H1 (cell line): ENCODE measurements around the gene TPO. TPM values are rescaled to one million over a fixed set of nuclear protein-coding genes. Genes with fewer than 3 reads are reported as not detected.

Experiments used
- CTCF ChIA-PET: fragments of 300-600 bp; sonication (Branson Sonifier 250); formaldehyde crosslinking; loops from one replicate; lab custom pipeline; 2021; ENCODE audit not compliant: partially characterized antibody; lab: Charles Lee
- POLR2A ChIA-PET: fragments of 300-600 bp; sonication (Branson Sonifier 250); formaldehyde crosslinking; loops from one replicate; lab custom pipeline; 2021; ENCODE audit warnings: inconsistent platforms; ENCODE audit not compliant: partially characterized antibody; lab: Charles Lee
- DNase-seq, 2 experiments: peaks; one replicate each; pipeline versions ENCODE4 v3.0.0 to v3.0.0-alpha.2; 2010 to 2022; ENCODE audit warnings: low spot score in 2 of 2, low read depth in 1 of 2, mixed read lengths in 1 of 2
- FAIRE-seq: peaks from 2 replicates; lab custom pipeline; 2011; peaks lifted over from hg19 to GRCh38; lab: Jason Lieb, UNC
- H2AFZ ChIP-seq: 2 replicates; pipeline ENCODE4 v1.8.1; 2012; ENCODE audit warnings: low read length, inconsistent platforms
- H2AK5ac ChIP-seq: 2 replicates; pipeline ENCODE4 v1.6.1; 2013; ENCODE audit warnings: low read depth, low read length
- H2BK120ac ChIP-seq: replicated peaks from 2 replicates; pipeline ENCODE3; 2013; ENCODE audit warnings: low read depth, low read length, inconsistent platforms
- H2BK12ac ChIP-seq: 2 replicates; pipeline ENCODE4 v1.6.1; 2013; ENCODE audit warnings: low read depth, low read length
- H2BK15ac ChIP-seq: 2 replicates; pipeline ENCODE4 v1.6.1; 2013; ENCODE audit warnings: low read length
- H2BK20ac ChIP-seq: 2 replicates; pipeline ENCODE4 v1.6.1; 2013; ENCODE audit warnings: low read length
- H2BK5ac ChIP-seq: 2 replicates; pipeline ENCODE4 v1.6.1; 2013; ENCODE audit warnings: low read depth, low read length
- H3K14ac ChIP-seq: 2 replicates; pipeline ENCODE4 v1.6.1; 2013; ENCODE audit warnings: inconsistent platforms; ENCODE audit not compliant: insufficient read length
- H3K18ac ChIP-seq: 2 replicates; pipeline ENCODE4 v1.6.1; 2013; ENCODE audit warnings: low read length; ENCODE audit errors: extremely low read depth
- H3K23ac ChIP-seq: 2 replicates; pipeline ENCODE4 v1.6.1; 2013; ENCODE audit warnings: inconsistent platforms; ENCODE audit not compliant: insufficient read length
- H3K23me2 ChIP-seq: 2 replicates; pipeline ENCODE4 v1.6.1; 2013; ENCODE audit warnings: low read depth, low read length
- H3K27ac ChIP-seq: 2 replicates; pipeline ENCODE4 v1.6.1; 2011; ENCODE audit warnings: low read depth, low read length, inconsistent platforms
- H3K27me3 ChIP-seq, 4 experiments: replicated peaks in 1 of 4; 1 replicate in 1 of 4; 2 replicates in 3 of 4; pipeline versions ENCODE4 v1.6.1 to v1.8.1; 2011 to 2013; ENCODE audit warnings: low read length in 3 of 4, mild to moderate bottlenecking in 3 of 4, inconsistent platforms in 2 of 4, mixed read lengths in 2 of 4, moderate library complexity in 1 of 4; ENCODE audit not compliant: control insufficient read depth in 3 of 4, insufficient read depth in 3 of 4; ENCODE audit errors: extremely low read depth in 1 of 4
- H3K36me3 ChIP-seq, 4 experiments: 2 replicates each; pipeline versions ENCODE4 v1.6.1 to v1.8.1; 2011 to 2013; ENCODE audit warnings: mild to moderate bottlenecking in 4 of 4, low read length in 3 of 4, moderate library complexity in 2 of 4, control low read depth in 1 of 4, inconsistent platforms in 1 of 4; ENCODE audit not compliant: insufficient read depth in 4 of 4, control insufficient read depth in 2 of 4
- H3K4ac ChIP-seq: replicated peaks from 2 replicates; pipeline ENCODE3; 2013; ENCODE audit warnings: low read length, low read depth, mixed read lengths, inconsistent platforms; ENCODE audit not compliant: insufficient read length
- H3K4me1 ChIP-seq, 4 experiments: replicated peaks in 1 of 4; 1 replicate in 1 of 4; 2 replicates in 3 of 4; pipeline versions ENCODE4 v1.6.1 to v1.8.1; 2011 to 2013; ENCODE audit warnings: low read length in 3 of 4, inconsistent platforms in 2 of 4, mixed read lengths in 1 of 4; ENCODE audit not compliant: insufficient read depth in 4 of 4, control insufficient read depth in 3 of 4
- H3K4me2 ChIP-seq, 2 experiments: 2 replicates each; pipeline versions ENCODE4 v1.6.1 to v1.8.1; 2011 to 2013; ENCODE audit warnings: low read depth in 2 of 2, low read length in 2 of 2, control low read depth in 1 of 2, inconsistent platforms in 1 of 2, mild to moderate bottlenecking in 1 of 2; ENCODE audit not compliant: insufficient read depth in 1 of 2
- H3K4me3 ChIP-seq, 4 experiments: fragments of 200-600, 300-600 bp in 1 of 4; sonication (generic), shearing (Covaris generic), sonication (Bioruptor Twin) in 1 of 4; 2 replicates each; pipeline versions ENCODE4 v1.5.1 to v1.8.1; 2011 to 2016; ENCODE audit warnings: low read length in 4 of 4, low read depth in 3 of 4, control low read depth in 2 of 4, inconsistent platforms in 2 of 4, mild to moderate bottlenecking in 2 of 4, mixed read lengths in 1 of 4, moderate library complexity in 1 of 4; ENCODE audit not compliant: insufficient read depth in 2 of 4; ENCODE audit errors: extremely low read depth in 1 of 4
- H3K56ac ChIP-seq: replicated peaks from 2 replicates; pipeline ENCODE3; 2013; ENCODE audit warnings: low read depth, mild to moderate bottlenecking, mixed read lengths, low read length, inconsistent platforms; ENCODE audit not compliant: insufficient read length
- H3K79me1 ChIP-seq: 2 replicates; pipeline ENCODE4 v1.6.1; 2013; ENCODE audit warnings: low read depth, low read length, control low read depth
- H3K79me2 ChIP-seq, 2 experiments: 2 replicates each; pipeline versions ENCODE4 v1.6.1 to v1.8.1; 2012 to 2013; ENCODE audit warnings: low read length in 2 of 2, mild to moderate bottlenecking in 2 of 2, inconsistent platforms in 1 of 2; ENCODE audit not compliant: insufficient read depth in 2 of 2, control insufficient read depth in 1 of 2
- H3K9ac ChIP-seq, 4 experiments: replicated peaks in 1 of 4; 1 replicate in 1 of 4; 2 replicates in 3 of 4; pipeline versions ENCODE4 v1.6.1 to v1.8.1; 2011 to 2013; ENCODE audit warnings: low read depth in 3 of 4, low read length in 3 of 4, control low read depth in 2 of 4, mild to moderate bottlenecking in 2 of 4, moderate library complexity in 2 of 4, inconsistent platforms in 1 of 4; ENCODE audit errors: extremely low read depth in 1 of 4
- H3K9me3 ChIP-seq, 2 experiments: 2 replicates each; pipeline versions ENCODE4 v1.6.1 to v1.8.1; 2012 to 2013; ENCODE audit warnings: mild to moderate bottlenecking in 2 of 2, moderate library complexity in 2 of 2, control low read depth in 1 of 2, inconsistent platforms in 1 of 2, low read depth in 1 of 2, low read length in 1 of 2, mixed read lengths in 1 of 2; ENCODE audit not compliant: insufficient read depth in 2 of 2
- H4K20me1 ChIP-seq, 2 experiments: replicated peaks in 1 of 2; 2 replicates each; pipeline versions ENCODE3 to v1.8.1; 2011 to 2013; ENCODE audit warnings: inconsistent platforms in 2 of 2, low read length in 2 of 2, mild to moderate bottlenecking in 1 of 2; ENCODE audit not compliant: insufficient read depth in 2 of 2, control insufficient read depth in 1 of 2
- H4K5ac ChIP-seq: 2 replicates; pipeline ENCODE4 v1.6.1; 2013; ENCODE audit warnings: low read length, low read depth, mixed read lengths, inconsistent platforms; ENCODE audit not compliant: insufficient read length
- H4K8ac ChIP-seq: 2 replicates; pipeline ENCODE4 v1.8.0; 2013; ENCODE audit warnings: mild to moderate bottlenecking, moderate library complexity, low read length, inconsistent platforms; ENCODE audit not compliant: insufficient read depth; ENCODE audit errors: extremely low read depth
- H4K91ac ChIP-seq: replicated peaks from 2 replicates; pipeline ENCODE3; 2013; ENCODE audit warnings: low read length, mixed read lengths, inconsistent platforms; ENCODE audit not compliant: insufficient read length
- CBX5 ChIP-seq: fragments of 300-800, 300-1000 bp; sonication (generic); IDR thresholded peaks from 2 replicates; pipeline ENCODE4 v1.7.1; 2016; ENCODE audit warnings: antibody characterized with exemption, low read length, low read depth
- CTBP2 ChIP-seq: IDR thresholded peaks from 2 replicates; pipeline ENCODE4 v1.7.0; 2011; ENCODE audit warnings: borderline replicate concordance, mild to moderate bottlenecking, moderate library complexity, mixed read lengths, low read length; ENCODE audit not compliant: insufficient read depth, insufficient read length
- GABPA ChIP-seq: IDR thresholded peaks from 2 replicates; pipeline ENCODE4 v1.6.1; 2011; ENCODE audit warnings: mild to moderate bottlenecking, low read length, moderate library complexity, borderline replicate concordance; ENCODE audit not compliant: insufficient read depth
- GTF2F1 ChIP-seq: IDR thresholded peaks from 2 replicates; pipeline ENCODE4 v1.6.1; 2012; ENCODE audit warnings: low read depth, low read length, improper control_type of control experiment, borderline replicate concordance
- JUND ChIP-seq: IDR thresholded peaks from 2 replicates; pipeline ENCODE4 v1.6.1; 2011; ENCODE audit warnings: mild to moderate bottlenecking, improper control_type of control experiment, low read length
- KDM1A ChIP-seq: fragments of 200-600, 300-600 bp; sonication (generic); IDR thresholded peaks from 2 replicates; pipeline ENCODE4 v1.7.1; 2016; ENCODE audit warnings: mild to moderate bottlenecking, low read length, borderline replicate concordance
- NRF1 ChIP-seq: IDR thresholded peaks from 2 replicates; pipeline ENCODE4 v1.6.1; 2011; ENCODE audit warnings: mild to moderate bottlenecking, low read depth, low read length, improper control_type of control experiment
- RAD21 ChIP-seq, 2 experiments: IDR thresholded peaks in 1 of 2; conservative IDR thresholded peaks in 1 of 2; 2 replicates each; pipeline ENCODE4 v1.6.1; 2011; ENCODE audit warnings: low read depth in 2 of 2, low read length in 2 of 2, improper control_type of control experiment in 1 of 2, inconsistent platforms in 1 of 2, mild to moderate bottlenecking in 1 of 2, moderate library complexity in 1 of 2
- RFX5 ChIP-seq: IDR thresholded peaks from 2 replicates; pipeline ENCODE4 v1.6.1; 2011; ENCODE audit warnings: low read depth, low read length, improper control_type of control experiment, borderline replicate concordance
- RXRA ChIP-seq: IDR thresholded peaks from 2 replicates; pipeline ENCODE4 v1.6.1; 2011; ENCODE audit warnings: low read depth, mild to moderate bottlenecking, low read length, moderate library complexity; ENCODE audit not compliant: insufficient read depth
- SP2 ChIP-seq: IDR thresholded peaks from 2 replicates; pipeline ENCODE4 v1.6.1; 2012; ENCODE audit warnings: mild to moderate bottlenecking, low read length, inconsistent platforms
- TAF1 ChIP-seq: IDR thresholded peaks from 2 replicates; pipeline ENCODE4 v1.6.1; 2011; ENCODE audit warnings: mild to moderate bottlenecking, low read depth, low read length
- TAF7 ChIP-seq: optimal IDR thresholded peaks from 2 replicates; pipeline ENCODE3; 2011; ENCODE audit warnings: low read depth, mild to moderate bottlenecking, inconsistent platforms, low read length, moderate library complexity, borderline replicate concordance
- TCF12 ChIP-seq: IDR thresholded peaks from 2 replicates; pipeline ENCODE4 v1.6.1; 2011; ENCODE audit warnings: low read depth, mild to moderate bottlenecking, low read length
- YY1 ChIP-seq: IDR thresholded peaks from 2 replicates; pipeline ENCODE4 v1.6.1; 2011; ENCODE audit warnings: low read depth, mild to moderate bottlenecking, low read length
- WGBS, 2 experiments: shearing (Covaris generic) in 1 of 2; methylation state at CpG; one replicate each; pipeline versions ENCODE4 v1.1.6 to v1.1.7; 2013 to 2015; ENCODE audit warnings: low lambda C conversion rate in 2 of 2, mixed read lengths in 2 of 2, inconsistent platforms in 1 of 2, low coverage in 1 of 2, missing lambda C conversion rate in 1 of 2; ENCODE audit not compliant: insufficient replicate concordance in 2 of 2, insufficient coverage in 1 of 2, insufficient read length in 1 of 2; ENCODE audit errors: extremely low coverage in 1 of 2, missing lambda C conversion rate in 1 of 2; 5-methylcytosine and 5-hydroxymethylcytosine counted together
- polyA plus RNA-seq, 7 experiments: library from polyadenylated mRNA; depleted of rRNA in 3 of 7; stranded (reverse) in 5 of 7; unstranded in 2 of 7; fragments of >200 nt in 5 of 7; fragments of 200-250 nt in 2 of 7; gene quantifications; 1 replicate in 5 of 7; 2 replicates in 1 of 7; 4 replicates in 1 of 7; pipeline versions ENCODE4 v1.2.1 to v1.2.3, GENCODE V29; 2011 to 2013; ENCODE audit warnings: missing spikeins in 2 of 7, mixed read lengths in 2 of 7
- total RNA-seq: library from RNA; stranded (reverse); fragmentation: NEBNext Ultra II Directional; extraction: Animal tissue kit (Norgen Biotek cat#: 25700); gene quantifications from 2 replicates; pipeline ENCODE4 v1.2.1, GENCODE V29; 2021

The TPO gene
- total and polyA plus RNA-seq, 2 of the 8 experiments (the other 6 are each of a cell fraction or from before 2014, with no cell fraction given): not detected

DNA sequence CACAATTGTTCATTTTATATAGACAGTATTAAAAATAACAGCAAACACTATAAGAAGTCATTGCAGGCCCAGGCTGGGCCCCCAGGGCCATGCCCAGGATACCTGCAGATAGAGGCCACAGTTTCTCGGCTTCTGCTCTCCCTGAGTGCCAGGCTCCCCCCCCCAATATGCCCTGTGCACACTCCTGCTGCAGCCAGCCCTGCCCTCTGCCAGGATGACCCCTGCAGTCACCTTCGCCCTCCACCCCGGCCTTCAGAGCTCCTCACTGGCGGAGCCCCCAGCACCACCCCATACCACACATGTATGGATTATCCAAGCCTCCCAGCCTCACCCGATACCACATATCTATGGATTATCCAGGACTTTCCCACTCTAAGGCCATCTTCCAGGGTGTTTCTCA is 104.5 kb downstream of the TPO start:
- H2BK120ac ChIP-seq: no peak overlapping the region
- no peaks in the 10 kb centered on the region for H3K36me3 ChIP-seq
- no peak overlapping the region for H3K4me2 ChIP-seq
- no peak overlapping the region for H3K9ac ChIP-seq
- H3K4me1 ChIP-seq: no peaks in the 10 kb centered on the region
- no peaks in the 10 kb centered on the region for H3K23me2 ChIP-seq
- no peak overlapping the region for H2BK15ac ChIP-seq
- H3K4me3 ChIP-seq: no peak overlapping the region
- no peak overlapping the region for H3K27ac ChIP-seq
- H4K8ac ChIP-seq: no peak overlapping the region
- H3K4ac ChIP-seq: no peak overlapping the region
- no peak overlapping the region for H2BK12ac ChIP-seq
- POLR2A ChIA-PET: no interaction called here
- H3K23ac ChIP-seq: no peak overlapping the region
- DNase-seq: no peak
- H2BK5ac ChIP-seq: no peak overlapping the region
- H2AFZ ChIP-seq: no peak overlapping the region
- H3K79me2 ChIP-seq: no peaks in the 10 kb centered on the region
- H3K79me1 ChIP-seq: no peaks in the 10 kb centered on the region
- H4K5ac ChIP-seq: no peak overlapping the region
- H2BK20ac ChIP-seq: no peak overlapping the region
- peaks cover 0 to 1% of the 10 kb centered on the region in 2 experiments for H4K20me1 ChIP-seq
- no peak for FAIRE-seq
- H3K18ac ChIP-seq: no peak overlapping the region
- no peaks in the 10 kb centered on the region for H3K27me3 ChIP-seq
- no peak overlapping the region for H4K91ac ChIP-seq
- no peak overlapping the region for H3K14ac ChIP-seq
- CTCF ChIA-PET: interaction anchor here (1.0 to 1.1 kb wide), 4 partner anchors 22 to 288 kb away, joined by 3 read pairs; no protein-coding TSS in a partner anchor
- no peaks in the 10 kb centered on the region for H3K9me3 ChIP-seq
- 97% methylated on average over 5 of the region's 5 CpGs; no CpG with 5 or more reads in 1 of the 2 experiments for WGBS, 2 experiments
- no peak overlapping the region for H2AK5ac ChIP-seq
- H3K56ac ChIP-seq: no peak overlapping the region
- TF ChIP-seq SP2 (no peak), JUND (no peak), TAF1 (no peak), TCF12 (no peak), KDM1A (no peak), GABPA (no peak), TAF7 (no peak), NRF1 (no peak), RFX5 (no peak), RXRA (no peak), GTF2F1 (no peak), YY1 (no peak), CBX5 (no peak), RAD21 (IDR thresholded peaks at IDR 0.05 in 1 of 2, conservative IDR thresholded peaks at IDR 0.05 in 1 of 2; ENCODE audit: low read depth in 2 of 2, low read length in 2 of 2) (no peak), CTBP2 (no peak)
